ENCODE results near the gene CENPN. TPM values are rescaled to one million over a fixed set of nuclear protein-coding genes. Genes with fewer than 3 reads are reported as not detected.

CENPN gene
- total RNA-seq, 1 donor from 2014 or later: 63.3 TPM

DNA sequence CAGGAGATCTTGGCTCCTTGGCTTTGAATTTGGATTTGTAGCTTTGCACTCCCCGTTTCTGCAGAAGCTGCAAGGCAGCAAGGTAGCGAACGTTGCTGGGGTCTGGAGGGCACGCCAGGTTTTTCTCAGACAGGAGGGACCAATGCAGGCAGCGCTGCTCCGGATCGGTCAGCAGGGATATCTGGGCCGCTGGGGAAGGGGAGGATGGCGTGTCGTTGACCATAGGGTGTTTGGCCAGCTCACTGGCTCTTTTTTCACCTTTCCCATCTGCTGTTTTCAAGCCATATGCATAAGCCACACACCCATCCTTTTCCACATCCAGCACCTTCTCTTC lies 54.3 kb downstream of the CENPN start:
- no peak overlapping the region for H3K27ac Mint-ChIP-seq
- H3K4me1 Mint-ChIP-seq: no peaks in the 10 kb centered on the region
- no peak overlapping the region for H3K4me3 Mint-ChIP-seq
- H3K9me3 Mint-ChIP-seq: no peaks in the 10 kb centered on the region
- no peaks in the 10 kb centered on the region for H3K36me3 Mint-ChIP-seq (ENCODE audit: low read depth)
- no peak for DNase-seq
- intact Hi-C loops (cut with micrococcal nuclease): no loop called here
- H3K27me3 Mint-ChIP-seq: no peaks in the 10 kb centered on the region

DNA sequence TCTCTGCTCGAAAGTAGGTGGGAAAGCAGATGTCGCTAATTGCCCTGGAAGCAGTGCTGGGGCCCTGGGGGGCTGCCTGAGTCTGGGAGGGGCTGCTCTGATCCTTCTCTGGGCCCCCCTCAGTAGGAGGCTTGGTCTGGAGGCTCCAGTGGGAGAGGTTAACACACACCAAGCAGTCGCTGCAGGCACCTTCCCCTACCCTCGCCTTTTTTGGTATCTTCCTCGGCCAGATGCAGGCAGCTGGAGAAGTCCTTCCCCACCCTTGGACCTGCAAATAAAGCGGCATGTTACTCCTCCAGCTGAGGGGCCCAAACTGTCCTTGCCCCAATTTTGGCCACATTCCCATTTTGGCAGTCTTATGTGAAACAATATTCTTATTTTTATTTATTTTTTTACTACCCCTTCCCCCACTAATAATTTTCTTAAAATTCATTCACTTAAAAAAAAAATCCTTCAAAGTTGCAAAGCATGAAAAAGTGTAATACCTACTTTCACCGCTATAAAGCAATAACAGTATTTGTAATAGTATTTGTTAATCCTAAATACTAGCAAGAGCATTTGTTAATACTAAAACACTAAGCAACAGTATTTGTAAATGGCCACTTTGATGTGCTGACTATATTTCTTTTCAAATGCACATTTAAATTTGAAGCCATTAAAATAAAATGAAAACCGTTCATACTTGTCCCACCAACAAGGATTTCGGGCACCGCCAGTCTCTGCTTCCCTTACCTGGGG lies 55.0 kb downstream of the CENPN start:
- no peaks in the 10 kb centered on the region for H3K4me1 Mint-ChIP-seq
- no peaks in the 10 kb centered on the region for H3K36me3 Mint-ChIP-seq (ENCODE audit: low read depth)
- no peak overlapping the region for H3K27ac Mint-ChIP-seq
- intact Hi-C loops (cut with micrococcal nuclease): no loop called here
- H3K27me3 Mint-ChIP-seq: no peaks in the 10 kb centered on the region
- H3K9me3 Mint-ChIP-seq: no peaks in the 10 kb centered on the region
- no peak overlapping the region for H3K4me3 Mint-ChIP-seq
- no peak for DNase-seq

DNA sequence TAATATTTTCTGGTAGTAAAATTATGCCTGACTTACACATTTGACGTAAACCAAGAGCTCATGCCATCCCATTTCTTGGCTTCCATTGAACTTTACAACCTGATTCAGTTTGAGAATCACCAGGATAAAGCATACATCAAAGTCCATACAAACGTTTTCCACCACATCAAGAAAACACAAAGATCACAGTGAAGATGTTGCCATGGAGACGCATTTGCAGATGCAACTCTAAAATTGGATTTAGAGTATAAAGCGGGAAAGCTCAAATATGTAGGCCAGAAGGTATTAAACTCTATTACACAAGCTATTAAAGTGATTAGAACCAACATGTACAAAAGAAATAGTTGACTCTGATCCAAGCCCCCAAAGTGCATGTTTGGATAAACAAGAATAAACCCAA lies 59.7 kb downstream of the CENPN start:
- no peak for DNase-seq
- H3K9me3 Mint-ChIP-seq: no peaks in the 10 kb centered on the region
- peaks cover 2% of the 10 kb centered on the region for H3K4me1 Mint-ChIP-seq
- H3K4me3 Mint-ChIP-seq: no peak overlapping the region
- peaks cover 1% of the 10 kb centered on the region for H3K27me3 Mint-ChIP-seq
- intact Hi-C loops (cut with micrococcal nuclease): no loop called here
- no peaks in the 10 kb centered on the region for H3K36me3 Mint-ChIP-seq (ENCODE audit: low read depth)
- H3K27ac Mint-ChIP-seq: no peak overlapping the region

DNA sequence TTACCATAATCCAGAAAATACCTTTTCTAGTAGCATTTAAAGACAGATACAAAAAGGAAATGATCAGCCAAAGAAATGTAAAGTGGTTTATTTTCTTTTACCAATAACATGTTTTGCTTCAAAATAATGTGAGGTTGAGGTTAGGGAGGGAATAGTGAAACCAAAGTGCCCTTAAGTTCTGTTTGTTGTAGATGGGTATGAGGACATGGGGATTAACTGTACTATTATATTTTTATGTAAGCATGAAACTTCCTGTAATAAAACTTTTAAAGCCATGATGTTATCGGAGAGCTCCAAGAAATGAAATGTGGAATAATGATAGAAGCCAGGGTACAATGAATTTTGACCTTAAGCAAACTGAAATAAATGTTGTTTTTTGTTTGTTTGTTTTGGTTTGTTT lies 60.2 kb downstream of the CENPN start:
- no peaks in the 10 kb centered on the region for H3K36me3 Mint-ChIP-seq (ENCODE audit: low read depth)
- peaks cover 1% of the 10 kb centered on the region for H3K27me3 Mint-ChIP-seq
- H3K4me1 Mint-ChIP-seq: peaks cover 4% of the 10 kb centered on the region
- intact Hi-C loops (cut with micrococcal nuclease): no loop called here
- no peak overlapping the region for H3K27ac Mint-ChIP-seq
- H3K9me3 Mint-ChIP-seq: no peaks in the 10 kb centered on the region
- no peak for DNase-seq
- no peak overlapping the region for H3K4me3 Mint-ChIP-seq

DNA sequence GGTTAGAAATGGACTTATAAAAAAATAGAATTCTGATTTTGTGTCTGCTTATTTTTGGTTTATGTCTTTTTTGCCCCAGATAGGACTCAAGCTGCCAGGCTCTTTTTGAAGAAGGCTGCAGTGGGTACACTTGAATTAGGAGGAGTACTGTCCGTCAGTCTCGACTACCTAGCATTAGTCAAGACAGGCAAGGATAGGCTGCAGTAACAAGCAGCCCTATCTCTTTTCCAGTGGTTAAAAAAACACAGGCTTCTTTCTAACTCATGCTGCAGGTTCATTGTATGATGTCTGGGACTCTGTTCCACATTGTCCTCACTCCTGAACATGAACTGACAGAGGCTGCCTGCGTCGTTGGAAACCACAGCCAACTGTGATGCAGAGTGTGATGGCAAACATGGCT lies 62.0 kb downstream of the CENPN start:
- Mint-ChIP-seq H3K36me3 (ENCODE audit: low read depth) (no peaks in the 10 kb centered on the region), H3K9me3 (no peaks in the 10 kb centered on the region), H3K27me3 (peaks cover 5% of the 10 kb centered on the region), H3K4me1 (peaks cover 4% of the 10 kb centered on the region), H3K4me3 (no peak overlapping the region), H3K27ac (no peak overlapping the region)
- intact Hi-C loops (cut with micrococcal nuclease): no loop called here
- DNase-seq: no peak

DNA sequence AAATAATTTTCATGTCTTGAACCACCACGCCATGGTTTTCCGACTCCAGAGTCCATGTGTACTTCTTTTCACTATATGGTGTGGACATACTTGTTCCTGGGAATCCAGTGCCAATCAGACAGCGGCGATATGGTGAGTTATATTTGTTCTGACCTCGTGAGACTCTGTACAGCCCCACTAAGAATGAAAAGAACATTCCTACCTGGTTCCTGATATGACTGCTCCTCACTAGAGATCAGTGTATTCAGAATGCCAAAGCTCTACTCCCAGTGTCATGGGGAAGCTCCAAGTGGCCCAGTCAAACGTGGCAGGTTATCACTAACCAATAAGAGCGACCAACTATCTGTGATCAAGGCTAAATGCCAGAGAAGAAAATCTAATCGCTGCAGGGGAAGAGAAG lies 64.0 kb downstream of the CENPN start:
- intact Hi-C loops (cut with micrococcal nuclease): loop anchor here (10.0 kb wide), 1 partner anchor 266 kb away; the partner anchor contains the start of gene CDYL2
- DNase-seq: no peak
- peaks cover 5% of the 10 kb centered on the region for H3K27me3 Mint-ChIP-seq
- H3K9me3 Mint-ChIP-seq: no peaks in the 10 kb centered on the region
- H3K4me1 Mint-ChIP-seq: peaks cover 4% of the 10 kb centered on the region
- H3K4me3 Mint-ChIP-seq: no peak overlapping the region
- no peak overlapping the region for H3K27ac Mint-ChIP-seq
- no peaks in the 10 kb centered on the region for H3K36me3 Mint-ChIP-seq (ENCODE audit: low read depth)

DNA sequence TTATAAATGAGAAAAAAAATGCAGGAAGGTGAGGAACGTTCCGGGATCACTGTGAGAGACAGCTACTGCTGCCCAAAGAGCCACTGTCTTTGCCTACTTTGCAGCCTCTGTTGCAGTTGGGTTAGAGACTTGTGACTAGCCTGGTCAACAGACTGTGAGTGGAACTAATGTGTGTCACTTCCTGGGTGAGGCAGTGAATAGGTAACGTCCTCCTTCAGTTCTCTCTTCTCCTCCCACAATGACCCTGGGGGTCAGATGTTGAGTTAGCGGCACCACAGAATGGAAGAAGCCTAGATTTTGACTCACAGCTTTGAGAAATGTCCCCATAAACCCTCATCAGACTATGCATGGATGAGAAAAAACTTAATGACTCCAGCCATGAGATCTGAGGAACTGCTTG lies 64.8 kb downstream of the CENPN start:
- intact Hi-C loops (cut with micrococcal nuclease): loop anchor here (10.0 kb wide), 1 partner anchor 267 kb away; the partner anchor contains the start of gene CDYL2
- Mint-ChIP-seq H3K4me1 (peaks cover 4% of the 10 kb centered on the region), H3K4me3 (no peak overlapping the region), H3K36me3 (ENCODE audit: low read depth) (no peaks in the 10 kb centered on the region), H3K27me3 (peaks cover 5% of the 10 kb centered on the region), H3K27ac (no peak overlapping the region), H3K9me3 (no peaks in the 10 kb centered on the region)
- no peak for DNase-seq

DNA sequence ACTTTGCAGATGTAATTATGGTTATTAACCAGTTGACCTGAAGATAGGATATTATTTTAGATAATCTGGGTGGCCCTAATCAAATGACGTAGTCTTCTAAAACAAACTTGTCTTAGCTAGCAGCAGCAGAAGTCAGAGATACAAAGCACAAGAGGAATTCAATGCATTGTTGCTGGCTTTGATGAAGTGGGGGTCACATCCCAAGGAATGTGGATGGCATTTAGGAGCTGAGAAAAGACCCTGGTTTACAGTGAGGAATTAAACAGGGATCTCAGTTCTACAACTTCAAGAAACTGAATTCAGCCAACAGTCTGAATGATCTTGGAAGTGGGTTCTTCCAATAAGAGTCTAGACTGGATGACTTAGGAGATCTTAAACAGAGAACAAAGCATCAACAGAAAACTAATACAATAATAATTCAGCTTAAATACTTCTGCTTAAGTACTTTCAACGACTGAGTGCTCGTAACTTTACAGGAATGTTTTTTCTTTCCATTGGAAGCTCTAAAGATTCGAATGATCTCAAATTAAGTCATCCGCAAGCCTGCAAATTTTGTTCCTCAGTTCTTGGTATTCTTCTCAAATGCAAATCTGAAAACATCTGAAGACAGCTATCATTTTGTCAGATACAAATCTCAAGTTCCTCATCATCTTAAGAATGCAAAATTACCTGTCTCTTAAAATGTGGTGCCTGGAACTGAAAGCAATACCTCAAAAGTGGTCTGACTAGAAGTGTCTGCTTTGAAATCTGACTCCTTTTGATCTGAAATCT lies 66.7 kb downstream of the CENPN start:
- Mint-ChIP-seq H3K27ac (no peak overlapping the region), H3K36me3 (ENCODE audit: low read depth) (no peaks in the 10 kb centered on the region), H3K4me1 (peaks cover 3% of the 10 kb centered on the region), H3K4me3 (no peak overlapping the region), H3K9me3 (no peaks in the 10 kb centered on the region), H3K27me3 (peaks cover 5% of the 10 kb centered on the region)
- no peak for DNase-seq
- intact Hi-C loops (cut with micrococcal nuclease): loop anchor here (10.0 kb wide), 1 partner anchor 269 kb away; the partner anchor contains the start of gene CDYL2

DNA sequence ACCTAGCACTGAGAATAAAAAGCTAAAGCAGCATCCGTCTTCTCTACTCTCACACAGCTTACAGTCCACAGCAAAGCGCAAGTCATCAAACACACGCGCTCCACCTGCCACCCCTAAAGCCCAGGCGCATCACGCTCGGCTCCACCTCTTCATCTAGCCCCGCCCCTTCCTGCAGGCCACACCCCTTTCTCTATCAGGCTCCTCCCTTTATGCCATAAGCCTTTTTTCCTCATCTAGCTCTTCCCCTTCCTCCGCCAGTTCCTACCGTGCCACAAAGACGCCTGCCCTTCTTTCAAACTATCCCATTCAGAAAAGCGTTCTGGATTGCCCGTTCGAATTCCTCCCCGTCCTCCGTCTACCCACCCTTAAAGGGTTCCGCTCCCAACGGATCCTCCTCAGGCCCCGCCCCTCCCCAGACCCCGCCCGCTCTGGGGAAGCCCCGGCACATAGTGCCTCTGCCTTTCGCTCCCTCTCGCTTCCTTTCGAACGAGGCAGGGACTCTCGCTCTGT lies 69.6 kb downstream of the CENPN start:
- intact Hi-C loops (cut with micrococcal nuclease): loop anchor here (1.0 to 10.0 kb wide), 4 partner anchors 20 to 272 kb away; partner anchors contain the start of genes ATMIN, CDYL2, CENPN and GCSH
- no peaks in the 10 kb centered on the region for H3K9me3 Mint-ChIP-seq
- peak; percentile 98 for DNase-seq
- H3K4me1 Mint-ChIP-seq: peaks cover 3% of the 10 kb centered on the region
- no peak overlapping the region for H3K4me3 Mint-ChIP-seq
- no peak overlapping the region for H3K27ac Mint-ChIP-seq
- no peaks in the 10 kb centered on the region for H3K36me3 Mint-ChIP-seq (ENCODE audit: low read depth)
- peaks cover 4% of the 10 kb centered on the region for H3K27me3 Mint-ChIP-seq

DNA sequence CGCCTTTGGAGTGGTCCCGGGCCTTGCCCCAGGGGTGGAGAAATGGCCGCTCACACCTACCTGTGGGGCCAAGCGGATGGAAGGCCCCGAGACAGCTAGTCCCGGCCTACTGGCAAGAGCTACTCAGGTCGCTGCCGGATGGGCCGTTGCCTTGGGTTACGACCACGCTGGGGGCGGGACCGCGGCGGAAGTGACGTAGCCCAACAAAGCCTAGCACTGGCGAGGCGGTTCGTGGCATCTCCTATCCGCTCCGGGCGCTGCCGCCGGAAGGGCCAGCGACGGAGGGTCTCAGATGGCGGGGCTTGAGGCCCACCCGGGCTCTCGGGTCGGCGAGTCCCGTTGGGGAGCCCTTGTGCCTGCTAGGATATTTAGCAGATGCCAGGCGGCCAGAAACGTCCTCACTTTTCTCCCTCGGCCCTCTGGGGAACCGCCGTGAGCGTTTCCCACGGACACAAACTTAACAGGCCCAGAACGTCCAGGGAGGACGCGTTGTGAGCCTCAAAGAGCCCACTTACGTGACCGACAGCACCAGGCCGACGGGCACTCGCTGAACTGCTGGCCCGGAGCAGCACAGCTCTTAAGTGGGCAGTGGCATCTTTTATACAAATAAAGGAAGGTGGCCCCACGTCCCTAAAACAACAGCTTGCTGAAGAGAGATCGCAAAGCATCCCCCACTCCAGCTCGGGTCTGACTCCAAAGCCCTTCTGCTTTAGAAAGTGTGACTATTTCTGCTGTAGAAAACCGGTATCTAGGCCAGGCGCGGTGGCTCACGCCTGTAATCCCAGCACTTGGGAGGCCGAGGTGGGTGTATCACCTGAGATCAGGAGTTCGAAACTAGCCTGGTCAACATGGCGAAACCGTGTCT lies 70.3 kb downstream of the CENPN start, which contains the start of gene C16orf46:
Gene C16orf46, minus strand, starts transcription at position 163 of the 865 bp plus-strand sequence. CDS start 13,283 bp downstream, outside the sequence.
- H3K4me3 Mint-ChIP-seq: no peak within 1 kb of the TSS
- peaks cover 4% of the 10 kb centered on the region for H3K27me3 Mint-ChIP-seq
- H3K36me3 Mint-ChIP-seq (ENCODE audit: low read depth): no peaks in the 10 kb centered on the region
- no peak within 1 kb of the TSS for H3K27ac Mint-ChIP-seq
- H3K9me3 Mint-ChIP-seq: no peaks in the 10 kb centered on the region
- no peaks in the 10 kb centered on the region for H3K4me1 Mint-ChIP-seq
- peak; percentile 99 for DNase-seq
- intact Hi-C loops (cut with micrococcal nuclease): loop anchor here (1.0 to 10.0 kb wide), 3 partner anchors 42 to 273 kb away; partner anchors contain the start of genes ATMIN, CDYL2 and CENPN

DNA sequence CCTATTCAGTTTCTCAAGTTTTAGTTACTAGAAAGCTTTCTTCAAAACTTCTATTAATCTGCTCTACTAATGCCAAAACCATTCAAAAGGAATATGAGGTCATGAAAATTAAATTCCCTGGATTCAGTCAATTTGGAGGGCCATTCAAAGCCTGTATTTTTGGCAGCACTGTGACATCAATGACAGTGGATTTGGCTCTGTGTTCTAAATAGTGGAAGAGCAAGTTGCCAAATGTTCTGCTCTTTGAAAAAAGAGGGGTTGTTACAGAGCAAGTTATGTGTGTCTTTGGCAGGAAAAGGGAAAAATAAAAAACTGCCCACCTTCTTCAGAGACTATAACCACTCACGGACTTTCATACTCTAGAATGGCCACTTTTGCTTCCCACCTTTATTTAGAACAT lies 73.2 kb downstream of the CENPN start:
- H3K27ac Mint-ChIP-seq: no peak overlapping the region
- H3K4me3 Mint-ChIP-seq: no peak overlapping the region
- DNase-seq: no peak
- no peaks in the 10 kb centered on the region for H3K36me3 Mint-ChIP-seq (ENCODE audit: low read depth)
- intact Hi-C loops (cut with micrococcal nuclease): no loop called here
- no peaks in the 10 kb centered on the region for H3K4me1 Mint-ChIP-seq
- no peaks in the 10 kb centered on the region for H3K27me3 Mint-ChIP-seq
- H3K9me3 Mint-ChIP-seq: no peaks in the 10 kb centered on the region

DNA sequence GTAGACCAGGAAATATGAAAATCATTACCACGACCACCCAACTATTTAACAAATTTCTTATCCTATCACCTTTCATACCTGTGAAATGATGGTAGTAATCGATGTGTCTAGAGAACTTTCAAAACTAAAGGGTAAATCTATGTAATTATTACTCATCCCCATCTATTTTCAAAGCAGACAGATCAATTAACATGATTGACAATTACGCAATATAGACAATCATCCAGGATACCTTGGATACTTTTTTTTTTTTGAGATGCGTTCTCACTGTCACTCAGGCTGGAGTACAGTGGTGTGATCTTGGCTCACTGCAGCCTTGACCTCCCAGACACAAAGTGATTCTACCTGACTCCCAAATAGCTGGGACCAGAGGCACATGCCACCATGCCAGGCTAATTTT lies 74.0 kb downstream of the CENPN start:
- Mint-ChIP-seq H3K4me1 (no peaks in the 10 kb centered on the region), H3K27ac (no peak overlapping the region), H3K36me3 (ENCODE audit: low read depth) (no peaks in the 10 kb centered on the region), H3K9me3 (no peaks in the 10 kb centered on the region), H3K4me3 (no peak overlapping the region), H3K27me3 (no peaks in the 10 kb centered on the region)
- intact Hi-C loops (cut with micrococcal nuclease): no loop called here
- no peak for DNase-seq
